ACHN (cell line): ENCODE measurements around the gene GNAQ.

Source experiments
- DNase-seq: peaks from one replicate; pipeline ENCODE4 v3.0.0-alpha.2; 2015
- in situ Hi-C: cut with HindIII; loops from 2 replicates; pipeline ENCODE4 v1.10.0; 2017; ENCODE audit warnings: low sequenced_read_pairs, low pct_ligation_motif_present, low pct_unique_long_range_greater_than_20kb

GNAQ gene

DNA sequence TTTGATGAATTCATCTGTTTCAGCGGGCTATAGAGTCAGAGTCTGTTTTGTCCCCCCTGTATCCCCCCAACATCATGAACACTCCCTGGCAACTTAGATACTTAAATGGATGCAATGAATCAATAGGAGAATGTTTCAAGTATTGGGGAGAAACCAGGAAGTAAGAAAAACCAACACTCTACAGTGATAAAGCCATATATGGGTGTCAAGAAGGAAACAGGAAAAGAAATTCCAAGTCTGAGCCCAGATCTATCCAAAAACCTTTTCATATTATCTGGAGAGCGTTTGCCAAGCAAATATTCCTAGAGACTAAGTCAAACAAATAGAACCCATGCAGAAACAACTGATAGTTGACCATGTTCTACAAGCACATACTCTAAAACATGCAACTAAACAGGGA, 2.3 kb upstream of the GNAQ start:
- in situ Hi-C loops, result no loop called here
- no peak for DNase-seq

DNA sequence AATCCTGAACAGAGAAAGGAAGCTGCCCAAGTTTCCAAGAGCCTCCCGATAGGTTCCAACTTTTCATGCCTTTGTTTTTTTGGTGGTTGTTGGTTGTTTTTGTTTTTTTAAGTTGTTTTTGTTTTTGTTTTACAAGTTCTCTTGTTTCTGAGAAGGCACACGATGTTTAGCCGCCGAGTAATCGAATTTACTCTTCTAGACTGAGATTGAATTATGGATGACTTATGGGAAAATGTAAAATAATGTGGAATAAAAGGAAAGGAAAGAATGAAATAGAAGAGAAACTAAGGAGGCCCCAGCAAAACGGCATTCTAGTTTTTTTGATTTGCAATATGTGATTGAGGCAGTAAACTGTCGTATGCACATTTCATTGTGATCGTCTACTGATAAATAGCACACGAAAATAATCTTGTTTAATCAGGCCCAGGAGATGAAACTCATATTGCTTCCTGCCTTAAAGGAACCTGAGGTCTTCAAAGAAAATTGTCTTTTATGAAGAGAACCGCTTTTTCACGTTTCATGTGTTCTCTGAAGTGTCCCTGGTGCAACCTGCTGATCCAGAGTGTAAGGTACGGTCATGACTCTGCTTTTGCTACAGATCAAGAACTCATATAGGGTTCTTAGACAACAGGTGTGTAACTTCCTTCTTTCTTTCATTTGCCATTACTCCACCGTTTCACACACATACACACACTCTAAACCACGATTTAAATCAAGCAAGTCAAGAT, 1.3 kb upstream of the GNAQ start:
- no peak for DNase-seq
- in situ Hi-C loops, result no loop called here

DNA sequence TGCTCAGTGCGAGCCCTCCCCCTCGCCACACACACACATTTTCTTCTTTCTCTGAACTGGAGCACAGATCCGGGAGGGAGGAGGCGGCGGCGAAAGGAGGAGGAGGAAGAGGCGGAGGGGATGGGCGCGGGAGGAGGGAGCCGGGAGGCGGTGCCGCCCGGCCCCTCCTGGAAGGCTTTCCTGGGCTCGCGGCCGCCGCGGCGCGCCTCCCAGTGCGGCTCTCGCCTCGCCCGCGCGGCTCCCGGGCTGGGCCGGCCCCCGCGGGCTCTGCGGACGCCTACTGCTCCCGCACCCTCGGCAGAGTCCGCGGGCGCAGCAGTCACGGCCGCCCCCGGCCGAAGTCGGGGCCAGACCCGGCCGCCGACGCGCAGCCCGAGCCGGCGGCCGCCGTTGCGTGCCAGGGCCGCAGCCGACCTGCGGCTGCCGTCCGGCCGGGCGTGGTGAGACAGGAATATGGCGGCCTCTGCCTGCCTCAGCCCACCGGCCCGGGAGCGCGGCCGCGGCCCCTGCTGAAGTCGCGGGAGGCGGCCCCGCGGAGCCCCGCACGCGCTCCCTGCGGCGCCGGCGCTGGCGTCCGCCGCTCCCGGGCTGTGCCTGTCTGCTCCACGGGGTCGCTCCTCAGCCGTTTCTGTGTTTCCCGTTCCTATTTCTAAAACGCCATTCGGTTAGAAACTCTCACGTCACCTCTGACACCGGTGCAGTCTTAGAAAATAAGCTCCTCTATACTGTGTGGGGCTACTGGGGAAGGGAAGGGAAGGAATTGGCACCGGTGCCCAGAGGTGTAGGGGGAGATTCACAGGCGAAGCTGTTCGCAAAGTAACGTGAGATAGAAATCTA, 500 bp upstream of the GNAQ start:
- in situ Hi-C loops, result no loop called here
- DNase-seq, result peak; percentile 90

DNA sequence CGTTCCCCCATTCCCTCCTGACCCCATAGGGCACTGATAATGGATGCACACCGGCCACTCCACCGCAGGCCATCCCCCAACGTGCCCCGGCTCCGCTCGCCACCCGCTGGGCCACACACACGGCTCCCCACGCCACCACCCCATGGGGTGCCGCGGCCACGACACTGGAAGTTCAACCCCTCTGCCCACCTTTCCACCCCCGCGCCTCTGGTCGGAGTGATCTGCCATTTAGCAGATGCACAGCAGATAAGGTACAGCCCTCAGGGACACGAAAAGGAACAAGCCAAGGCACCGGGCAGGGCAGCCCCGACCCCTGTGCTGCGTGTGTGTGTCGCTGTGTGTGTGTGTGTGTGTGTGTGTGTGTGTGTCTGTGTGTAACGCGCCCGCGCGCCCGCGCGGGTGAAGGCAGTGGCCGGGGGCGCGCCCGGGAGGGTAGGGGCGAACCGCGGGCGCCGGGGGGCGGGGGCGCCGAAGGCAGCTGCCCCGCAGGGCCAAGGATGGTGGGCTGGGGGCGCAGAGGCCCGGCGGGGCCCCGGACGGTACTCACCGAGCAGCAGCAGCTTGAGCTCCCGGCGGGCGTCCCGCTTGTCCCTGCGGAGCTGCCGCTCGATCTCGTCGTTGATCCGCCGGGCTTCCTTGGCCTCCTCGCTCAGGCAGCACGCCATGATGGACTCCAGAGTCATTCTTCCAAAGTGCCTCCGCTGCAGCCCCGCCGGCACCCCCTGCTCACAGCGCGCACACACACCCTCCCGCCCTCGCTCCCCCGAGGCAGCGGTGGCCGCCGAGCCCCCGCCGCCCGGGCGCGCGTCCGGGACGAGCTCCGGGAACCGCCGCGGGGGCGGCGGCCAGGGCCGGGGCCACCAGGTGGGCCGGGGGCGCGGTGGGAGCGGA, 813 bp downstream of the GNAQ start:
- in situ Hi-C loops, result no loop called here
- peak; percentile 25 for DNase-seq

DNA sequence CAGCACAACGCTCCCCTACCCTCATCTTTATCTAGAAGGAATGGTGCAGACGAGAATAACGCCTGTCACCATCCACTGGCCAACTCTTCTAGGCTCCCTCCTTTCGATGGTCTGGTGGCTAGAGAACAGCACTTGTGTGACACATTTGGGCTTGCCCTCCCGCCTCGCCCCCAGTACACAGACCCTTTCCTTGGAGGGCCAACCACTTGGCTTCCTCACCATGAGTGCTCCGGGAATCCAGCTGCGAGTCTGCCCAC, 1.4 kb downstream of the GNAQ start:
- in situ Hi-C loops, result no loop called here
- DNase-seq, result peak; percentile 31

DNA sequence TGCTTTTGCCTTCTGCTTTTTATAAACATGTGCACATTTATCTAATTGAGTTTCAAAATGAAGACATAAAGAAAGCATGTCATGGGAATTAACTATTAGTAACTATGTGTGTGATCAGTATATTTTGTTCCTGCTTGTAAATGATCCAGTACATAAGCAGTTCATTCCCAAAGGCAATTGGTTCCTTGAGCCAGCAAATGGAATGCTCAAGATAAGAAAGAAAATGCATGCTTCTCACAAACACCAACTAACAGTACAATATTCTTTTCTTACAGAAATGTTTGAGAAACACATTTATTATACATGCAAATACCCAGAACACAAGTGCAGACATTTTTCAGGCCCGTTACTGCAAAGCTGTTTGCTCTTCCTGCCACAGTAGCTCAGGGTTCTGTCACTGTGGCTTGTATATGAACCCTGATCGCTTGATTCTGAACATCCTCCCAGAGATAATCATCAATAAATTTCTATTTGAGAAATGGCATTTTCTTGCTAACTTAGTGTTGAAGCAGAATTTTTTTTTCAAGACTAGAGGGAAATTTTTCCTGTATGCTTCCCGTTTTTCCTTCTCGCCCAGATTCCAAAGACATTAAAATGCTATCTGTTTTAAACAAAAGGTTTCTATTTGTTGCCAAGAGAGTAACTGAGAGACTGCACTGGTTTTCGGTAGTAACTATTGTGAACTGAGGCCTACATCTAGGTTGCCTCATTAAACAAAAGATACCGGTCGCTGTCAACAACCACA, 1.9 kb downstream of the GNAQ start:
- in situ Hi-C loops, result no loop called here
- DNase-seq, result no peak

DNA sequence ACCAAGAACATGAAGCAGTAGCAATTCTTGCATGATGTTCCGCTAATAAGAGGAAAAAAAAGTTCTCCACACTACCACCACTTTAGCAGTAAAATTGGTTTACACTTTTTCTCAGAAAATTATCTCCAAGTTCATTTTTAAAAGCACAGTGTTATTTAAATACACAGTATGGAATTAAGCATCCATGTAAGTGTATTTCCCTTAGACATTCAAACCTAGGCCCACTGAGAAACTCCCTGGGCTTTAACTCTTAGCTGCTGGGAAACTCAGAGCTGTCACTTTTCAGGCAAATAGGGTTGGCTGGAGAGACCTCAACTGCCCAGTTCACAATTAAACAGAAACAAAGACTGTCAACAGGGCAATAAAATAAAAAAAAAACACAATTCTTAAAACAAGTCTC, 2.7 kb downstream of the GNAQ start:
- in situ Hi-C loops, result no loop called here
- DNase-seq, result no peak

DNA sequence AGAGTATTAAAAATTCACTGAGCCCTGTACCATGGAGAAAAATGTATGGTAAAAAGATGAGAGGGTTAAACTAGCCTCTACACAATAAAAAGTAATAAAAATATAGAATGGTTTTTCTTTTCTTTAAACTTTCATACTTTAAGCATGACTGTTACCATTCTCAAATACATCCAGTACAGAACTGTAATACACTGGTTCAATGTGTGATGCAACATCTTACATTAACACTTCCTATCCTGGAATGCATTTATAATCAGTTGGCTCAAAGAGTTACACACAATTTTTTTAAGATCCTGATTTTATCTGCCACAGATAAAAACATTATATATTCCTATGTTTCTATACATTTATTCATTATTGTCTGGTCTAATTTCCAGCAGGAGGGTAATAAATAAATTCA, 4.7 kb downstream of the GNAQ start:
- in situ Hi-C loops, result no loop called here
- no peak for DNase-seq

DNA sequence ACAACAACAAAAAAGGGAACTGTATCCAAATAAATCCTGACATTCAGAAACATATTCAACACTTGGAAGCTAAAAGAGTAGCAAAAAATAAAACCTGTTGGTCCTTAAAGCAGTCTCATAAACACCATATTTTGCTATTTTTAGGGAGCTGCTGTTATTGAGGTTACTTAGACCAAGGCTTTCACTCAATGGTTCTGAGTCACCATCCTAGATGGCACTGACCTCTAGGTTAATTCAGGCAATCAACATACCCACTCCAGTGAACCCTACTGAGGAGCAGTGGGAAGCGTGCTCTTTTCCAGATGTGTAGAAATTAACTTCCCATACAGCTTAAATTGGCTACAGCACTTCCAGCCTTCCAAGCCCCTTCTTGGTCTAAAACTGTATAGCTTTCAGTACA, 5.2 kb downstream of the GNAQ start:
- DNase-seq, result peak; percentile 48
- in situ Hi-C loops, result no loop called here

DNA sequence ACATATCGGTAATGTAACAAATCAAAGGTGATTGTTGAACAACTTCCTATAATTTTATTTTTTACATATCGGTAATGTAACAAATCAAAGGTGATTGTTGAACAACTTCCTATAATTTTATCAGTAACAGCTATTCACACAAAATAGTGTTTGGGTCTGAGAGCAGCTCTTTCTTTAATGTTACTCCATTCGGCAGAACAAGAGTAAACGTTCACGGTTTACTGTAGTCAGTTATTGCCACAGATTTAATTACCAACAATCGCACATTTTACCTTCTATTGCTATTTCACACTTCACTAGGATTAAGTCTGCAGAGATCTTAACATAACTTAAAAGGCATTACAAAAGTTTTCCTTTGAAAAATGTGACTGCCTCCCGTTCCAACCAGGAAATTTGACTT, 6.4 kb downstream of the GNAQ start:
- no peak for DNase-seq
- in situ Hi-C loops, result no loop called here

DNA sequence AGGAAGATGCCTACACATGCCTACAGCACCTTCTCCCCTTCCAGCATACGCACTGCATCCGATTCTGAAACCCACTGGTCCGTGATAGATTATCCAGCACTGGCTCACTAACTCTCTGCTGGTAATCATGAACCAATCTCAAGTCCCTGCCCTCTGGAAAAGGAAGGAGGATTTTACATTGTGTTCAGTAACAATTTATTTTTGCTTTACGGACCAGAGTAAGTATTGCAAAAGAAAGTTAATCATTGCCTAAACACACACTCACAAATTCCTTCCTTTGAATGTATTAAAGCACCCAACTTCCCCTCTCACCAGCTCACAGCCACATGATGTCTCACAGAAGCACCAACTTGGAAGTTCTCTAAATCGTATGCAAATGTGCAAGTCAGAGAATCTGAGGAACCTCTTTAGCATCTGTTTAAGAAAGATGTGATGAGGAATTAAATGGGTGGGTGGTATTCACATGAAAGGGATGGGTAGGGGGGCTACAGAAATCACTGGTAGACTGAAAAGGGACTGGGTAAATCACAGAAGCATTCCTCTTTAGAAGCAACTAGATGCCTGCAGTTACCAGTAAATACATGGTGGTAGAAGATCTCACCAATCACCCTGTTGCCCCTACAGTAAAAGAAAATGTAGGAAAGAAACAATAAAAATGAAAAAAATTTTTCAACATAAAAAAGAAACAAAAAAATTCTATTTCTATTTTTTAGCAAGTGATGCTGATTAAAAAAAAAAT, 8.4 kb downstream of the GNAQ start:
- DNase-seq, result peak; percentile 94
- in situ Hi-C loops, result no loop called here

DNA sequence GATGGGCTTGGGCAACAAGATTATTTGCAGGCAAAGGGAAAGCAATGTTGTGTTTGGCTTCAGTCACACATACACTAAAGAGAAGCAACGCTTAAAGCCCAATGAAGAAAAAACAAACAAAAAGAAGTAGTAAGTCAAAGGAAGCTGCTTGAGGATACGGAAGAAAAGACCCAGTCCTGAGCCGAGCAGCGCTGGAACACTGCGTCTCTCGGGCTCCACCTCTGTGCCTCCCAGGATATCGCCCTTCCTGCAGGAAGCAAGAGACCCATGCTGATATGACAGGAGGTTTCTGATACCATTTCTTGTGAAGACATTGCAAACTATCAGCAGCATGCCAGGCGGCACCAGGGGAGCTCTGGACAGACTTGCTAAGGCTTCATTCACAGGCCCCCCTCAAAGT, 9.9 kb downstream of the GNAQ start:
- peak; percentile 56 for DNase-seq
- in situ Hi-C loops, result no loop called here

DNA sequence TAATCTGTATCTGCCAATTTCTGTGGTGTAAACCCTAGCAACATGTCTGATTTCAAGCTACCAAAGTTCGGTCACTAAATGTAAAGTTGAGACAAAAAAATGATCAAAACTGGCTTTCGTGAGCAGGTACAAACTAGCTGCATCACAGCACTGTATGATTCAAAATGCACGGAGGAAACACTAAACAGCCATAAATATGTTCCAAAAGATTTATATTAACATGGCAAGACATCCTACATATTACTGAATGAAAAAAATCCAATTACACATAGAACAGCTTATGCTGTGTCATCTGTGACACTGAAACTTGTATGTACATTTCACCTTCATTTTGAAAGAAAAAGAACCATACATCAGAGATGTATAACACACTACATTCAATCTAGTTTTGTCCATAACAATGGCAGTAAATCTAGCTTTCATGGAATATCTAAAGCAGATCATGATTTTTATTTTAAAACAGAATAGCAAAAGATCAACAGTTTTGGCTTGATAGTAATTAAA, 14.4 kb downstream of the GNAQ start:
- in situ Hi-C loops, result no loop called here
- no peak for DNase-seq

DNA sequence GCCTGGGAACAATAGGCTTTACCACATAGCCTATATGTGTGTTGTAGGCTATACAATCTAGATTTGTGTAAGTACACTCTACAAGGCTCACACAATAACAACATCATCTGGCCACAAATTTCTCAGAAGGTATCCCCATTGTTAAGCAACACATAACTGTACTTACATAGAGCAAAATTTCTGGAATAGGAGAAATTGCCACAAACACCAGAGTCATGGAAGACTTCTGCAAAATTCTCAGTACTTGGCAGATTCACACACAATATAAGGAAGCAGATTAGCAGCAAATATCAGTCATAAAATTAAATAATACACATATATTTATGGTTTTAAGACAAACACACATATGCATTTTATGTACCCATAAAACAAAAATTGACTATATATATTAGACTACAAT, 16.4 kb downstream of the GNAQ start:
- in situ Hi-C loops, result no loop called here
- no peak for DNase-seq

DNA sequence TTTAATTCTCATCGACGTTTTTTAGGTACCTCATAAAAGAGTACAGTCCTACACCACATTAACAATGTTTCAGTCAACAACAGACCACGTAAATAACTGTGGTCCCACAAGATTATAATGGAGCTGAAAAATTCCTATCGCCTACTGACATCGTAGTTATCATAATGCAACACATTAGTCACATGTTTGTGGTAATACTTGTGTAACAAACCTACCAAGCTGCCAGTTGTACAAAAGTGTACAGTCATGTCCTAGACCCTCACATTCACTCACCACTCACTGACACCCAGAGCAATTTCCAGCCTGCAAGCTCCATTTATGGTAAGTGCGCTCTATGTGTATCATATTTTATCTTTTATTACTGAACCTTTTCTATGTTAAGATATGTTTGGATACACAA, 16.8 kb downstream of the GNAQ start:
- no peak for DNase-seq
- in situ Hi-C loops, result no loop called here

DNA sequence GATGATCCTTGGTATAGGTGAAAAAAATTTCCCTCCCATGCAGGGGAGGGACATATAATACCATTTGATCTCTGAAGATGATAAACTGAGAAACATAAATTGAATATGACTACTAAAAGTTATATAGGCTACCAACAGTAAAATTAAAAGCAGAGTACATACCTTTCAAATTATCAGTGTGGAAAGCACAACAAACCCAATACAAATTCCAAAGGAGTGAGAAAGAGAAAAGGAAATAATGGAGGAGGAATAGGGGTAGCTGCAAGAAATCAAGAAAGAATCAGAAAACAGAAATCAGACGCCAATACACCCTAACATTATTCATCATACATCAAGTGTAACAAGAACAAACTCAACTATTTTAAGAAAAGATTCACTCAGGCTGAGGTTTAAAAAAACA, 17.7 kb downstream of the GNAQ start:
- DNase-seq, result no peak
- in situ Hi-C loops, result no loop called here

DNA sequence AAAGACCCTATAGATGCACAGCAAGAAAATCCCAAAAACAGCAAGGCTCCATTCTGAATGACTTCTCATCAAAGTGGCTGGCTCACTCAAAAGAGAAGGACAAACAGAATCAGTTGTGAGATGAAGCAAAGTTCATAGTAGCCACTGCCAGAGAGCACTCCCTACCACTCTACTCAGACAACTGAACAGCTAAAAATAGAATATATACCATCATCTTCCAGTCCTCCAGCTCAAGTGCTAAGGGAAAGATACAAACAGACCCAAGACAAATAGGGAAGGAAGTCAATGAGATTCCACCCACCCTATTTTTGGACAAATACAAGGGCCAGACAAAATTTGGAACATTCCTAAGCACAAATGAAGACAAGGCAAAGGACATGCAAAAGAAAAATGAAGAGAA, 20.6 kb downstream of the GNAQ start:
- in situ Hi-C loops, result no loop called here
- DNase-seq, result no peak

DNA sequence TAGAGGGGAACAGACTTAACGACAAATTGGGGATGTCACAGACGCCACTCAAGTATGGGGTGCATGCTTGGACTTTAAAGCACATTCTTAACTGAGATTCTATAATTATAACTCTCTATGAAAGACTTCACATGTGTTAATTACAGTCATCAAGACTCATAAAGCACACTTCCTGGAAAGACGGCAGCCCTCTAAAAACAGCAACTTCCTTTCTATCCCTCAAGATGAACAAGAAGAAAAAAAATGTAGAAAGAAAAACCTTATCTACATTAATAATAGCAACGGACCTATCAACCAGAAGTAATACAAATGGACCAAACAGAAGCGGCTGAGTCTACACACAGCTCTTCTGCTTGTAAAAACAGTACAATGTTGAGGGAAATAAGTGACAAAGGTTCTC, 21.2 kb downstream of the GNAQ start:
- DNase-seq, result no peak
- in situ Hi-C loops, result no loop called here
